ENCODE data around the gene LUC7L3.
"Not testable (repeated sequence)": the region's sequence is repeated elsewhere in the genome, so short reads cannot be mapped to it uniquely, and the experiment has no call there.

The LUC7L3 gene

DNA sequence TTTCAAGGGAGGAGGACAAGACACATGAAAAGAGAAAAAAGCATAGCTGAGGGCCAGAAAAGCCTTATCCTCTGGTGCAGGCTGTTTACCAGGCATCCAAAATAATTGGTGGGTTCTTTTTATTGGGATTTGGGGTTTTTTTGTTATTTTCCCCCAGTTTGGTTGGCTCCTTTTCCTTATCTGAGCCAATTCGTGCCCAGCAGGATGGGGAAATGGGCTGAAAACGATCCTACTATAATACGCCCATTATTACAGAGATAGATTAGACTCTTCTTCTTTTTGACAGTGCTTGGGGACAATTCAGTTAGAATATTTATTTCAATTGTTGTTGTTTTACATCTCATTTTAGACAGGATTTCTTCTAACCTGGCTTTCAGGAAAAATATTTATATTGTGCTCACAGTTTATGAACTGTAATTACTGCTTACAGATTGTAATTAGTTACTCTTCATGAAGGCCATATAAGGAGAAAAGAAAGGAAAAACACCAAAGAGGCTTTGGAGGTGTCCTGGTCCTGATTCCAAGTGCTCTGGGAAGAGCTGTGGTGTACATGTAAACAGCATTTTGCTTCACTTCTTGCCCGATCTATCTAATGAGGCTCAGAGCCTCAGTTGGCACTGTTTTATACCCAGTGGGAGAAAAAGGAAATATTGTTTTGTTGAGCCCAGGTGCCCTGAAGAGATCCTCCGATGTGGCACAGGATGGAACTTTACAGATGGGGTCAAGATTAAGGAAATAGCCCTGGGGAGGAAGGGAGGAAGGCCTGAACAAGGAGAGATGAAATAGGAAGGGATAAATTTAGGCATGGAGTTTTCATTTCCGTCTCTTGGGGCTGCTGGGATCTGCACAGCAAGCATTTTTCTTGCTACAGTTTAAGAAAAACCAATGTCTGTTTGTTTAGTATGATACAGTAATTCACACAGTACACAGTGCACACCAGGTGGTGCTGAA is 11.1 kb upstream of the LUC7L3 start:
- FAIRE-seq (no peak), DNase-seq (ENCODE audit: low spot score) (no peak)

DNA sequence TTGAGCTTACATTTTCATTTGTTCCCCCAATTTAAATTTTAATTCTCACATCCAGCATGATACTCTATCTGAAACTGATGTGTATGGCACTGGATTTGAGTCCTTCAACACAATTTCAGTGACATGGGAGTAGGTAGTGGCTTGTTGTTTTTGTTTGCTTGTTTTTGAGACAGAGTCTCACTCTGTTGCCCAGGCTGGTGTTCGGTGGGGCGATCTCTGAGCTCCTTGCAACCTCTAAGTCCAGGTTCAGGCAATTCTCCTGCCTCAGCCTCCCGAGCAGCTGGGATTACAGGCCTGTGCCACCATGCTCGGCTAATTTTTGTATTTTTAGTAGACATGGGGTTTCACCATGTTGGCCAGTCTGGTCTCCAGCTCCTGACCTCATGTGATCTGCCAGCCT is 10.3 kb upstream of the LUC7L3 start:
- not testable (repeated sequence) for FAIRE-seq

DNA sequence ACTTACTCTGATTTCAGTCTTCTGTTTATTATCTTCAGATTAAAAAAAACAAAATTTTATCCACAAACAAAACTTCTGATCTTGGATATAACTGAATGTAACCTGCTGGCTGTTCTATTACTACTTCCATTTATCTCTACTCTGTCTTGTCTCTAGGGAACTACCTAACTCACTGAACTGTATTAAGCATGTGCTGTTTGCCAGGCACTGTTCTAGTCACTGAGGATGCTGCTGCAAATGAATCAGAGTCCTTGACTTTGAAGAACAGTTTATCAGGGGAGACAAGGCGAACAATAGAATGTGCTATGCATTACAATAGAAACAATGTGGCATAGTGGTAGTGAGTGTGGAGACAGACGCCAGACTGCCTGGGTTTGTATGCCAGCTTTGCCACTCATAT is 9.4 kb upstream of the LUC7L3 start:
- DNase-seq (ENCODE audit: low spot score) (no peak), FAIRE-seq (no peak)

More for the DNA sequence above, 10.3 kb upstream of the LUC7L3 start:
- not testable (repeated sequence) for DNase-seq (ENCODE audit: low spot score)

DNA sequence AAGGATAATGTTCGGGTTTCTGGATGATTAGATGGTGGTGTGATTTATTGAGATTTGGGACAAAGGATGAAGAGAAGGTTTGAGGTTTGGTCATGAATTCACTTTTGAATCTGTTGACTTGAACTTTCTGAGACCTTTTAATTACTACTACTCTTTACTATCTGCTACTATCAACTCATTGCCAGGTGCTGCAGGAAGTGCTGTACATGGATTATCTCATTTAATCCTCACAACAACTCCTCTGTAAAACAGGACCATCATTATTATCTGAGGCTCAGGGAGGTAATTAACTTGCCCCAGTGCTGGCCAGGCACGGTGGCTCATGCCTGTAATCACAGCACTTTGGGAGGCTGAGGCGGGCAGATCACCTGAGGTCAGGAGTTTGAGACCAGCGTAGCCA is 8.8 kb upstream of the LUC7L3 start:
- FAIRE-seq (no peak), DNase-seq (ENCODE audit: low spot score) (no peak)

GRCh38 chr17:50712641-50713040 is 6.8 kb upstream of the LUC7L3 start:
- DNase-seq (ENCODE audit: low spot score) (no peak), FAIRE-seq (no peak)

- DNase-seq (ENCODE audit: low spot score), result no peak
- no peak for FAIRE-seq
These were observed 3.9 kb upstream of the LUC7L3 start for GRCh38 chr17:50715471-50715870.

DNA sequence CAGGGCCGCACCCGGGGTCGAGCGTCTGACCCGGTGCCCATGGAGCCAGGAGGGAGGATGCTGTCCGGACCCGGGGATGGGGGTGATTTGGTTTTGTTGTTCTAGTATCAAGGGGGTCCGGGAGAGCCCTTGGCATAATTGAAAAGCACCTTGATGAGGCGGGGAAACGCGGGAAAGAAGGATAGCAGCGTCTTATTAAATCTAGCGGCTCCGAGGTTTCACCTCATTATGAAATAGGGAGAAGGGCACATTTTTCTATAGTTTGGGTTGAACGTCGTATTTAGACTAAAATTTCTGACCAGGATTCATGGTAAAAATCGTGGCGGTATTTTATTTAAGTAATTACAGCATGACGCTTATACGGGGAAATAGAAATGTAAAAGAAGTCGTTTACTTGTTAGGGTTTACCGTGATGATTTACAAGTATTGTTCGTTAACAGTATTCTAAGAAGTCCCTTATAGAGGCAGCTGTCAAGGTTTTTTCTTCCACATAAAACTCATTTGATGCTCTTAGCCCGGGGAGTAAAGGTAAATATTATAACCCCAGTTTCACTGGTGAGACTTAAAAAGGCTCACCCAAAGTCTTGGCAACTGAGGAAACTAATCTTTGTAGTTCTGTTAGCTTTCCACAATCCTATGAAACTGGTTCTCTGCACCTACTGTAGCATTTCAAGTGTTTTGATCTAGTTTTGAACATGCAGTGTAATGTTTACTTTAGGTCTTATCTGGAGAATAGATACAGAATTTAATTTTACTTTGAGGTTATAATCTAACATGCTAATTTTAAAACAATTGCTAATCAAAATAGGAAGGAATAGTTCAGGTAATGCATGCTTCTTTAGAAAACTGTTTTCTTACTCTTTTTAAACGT is 756 bp downstream of the LUC7L3 start:
- DNase-seq (ENCODE audit: low spot score) (no peak), FAIRE-seq (no peak)

DNA sequence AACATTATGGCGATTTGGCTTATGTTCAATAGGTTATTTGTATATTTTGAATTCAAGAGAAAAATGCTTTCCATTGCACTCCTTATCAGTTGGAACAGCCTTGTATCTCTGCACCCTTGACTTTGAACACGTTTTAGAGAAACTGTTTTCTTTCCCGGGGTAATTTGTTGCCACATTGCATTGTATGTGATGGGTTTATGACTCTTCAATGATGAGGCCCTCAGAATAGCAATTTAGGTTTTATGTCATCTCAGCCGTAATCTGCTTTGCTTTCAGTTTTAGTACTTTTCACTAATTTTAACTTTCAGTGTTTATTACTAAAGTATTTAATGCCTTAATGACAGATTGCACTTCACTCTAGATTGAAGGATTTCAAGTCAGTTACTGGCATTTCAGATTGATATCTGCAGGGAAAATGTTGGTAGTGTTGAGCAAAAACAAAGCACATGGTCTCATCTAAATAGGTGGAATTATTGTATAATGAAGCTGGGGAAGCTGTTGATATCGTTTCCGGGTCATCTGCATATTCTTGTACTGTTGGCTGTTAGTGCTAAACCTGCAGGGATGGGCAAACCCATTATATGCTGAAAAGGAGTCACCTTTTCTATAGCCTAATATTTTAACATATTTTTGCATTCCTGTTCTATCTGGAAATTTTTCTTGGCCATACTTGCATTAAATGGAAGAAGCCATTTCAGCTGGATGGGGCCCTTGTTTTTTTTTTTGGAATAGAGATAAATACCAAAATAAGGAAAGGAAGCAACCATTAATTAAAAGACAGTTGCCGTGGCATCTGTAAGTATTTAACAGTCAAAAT is 2.0 kb downstream of the LUC7L3 start:
- FAIRE-seq, result no peak
- no peak for DNase-seq (ENCODE audit: low spot score)

DNA sequence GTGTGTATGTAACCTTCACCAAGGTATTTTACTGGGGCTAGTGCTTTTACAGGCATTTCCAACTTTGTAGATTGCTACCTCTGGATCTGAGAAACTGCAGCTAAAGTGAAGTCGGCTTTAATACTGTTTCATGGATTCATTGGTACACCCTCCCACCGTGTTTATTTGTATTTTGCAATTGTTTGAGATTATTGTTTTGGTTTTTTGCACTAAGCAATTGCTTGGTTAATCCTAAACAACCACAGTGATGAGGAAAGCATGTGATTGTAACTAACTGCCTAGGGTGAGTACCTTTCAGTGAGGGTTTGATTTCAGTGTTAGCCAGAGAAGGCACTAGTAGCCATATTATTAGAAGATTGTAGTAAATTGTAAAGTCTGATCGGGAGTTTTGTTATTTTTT is 3.3 kb downstream of the LUC7L3 start:
- FAIRE-seq (no peak), DNase-seq (ENCODE audit: low spot score) (no peak)

DNA sequence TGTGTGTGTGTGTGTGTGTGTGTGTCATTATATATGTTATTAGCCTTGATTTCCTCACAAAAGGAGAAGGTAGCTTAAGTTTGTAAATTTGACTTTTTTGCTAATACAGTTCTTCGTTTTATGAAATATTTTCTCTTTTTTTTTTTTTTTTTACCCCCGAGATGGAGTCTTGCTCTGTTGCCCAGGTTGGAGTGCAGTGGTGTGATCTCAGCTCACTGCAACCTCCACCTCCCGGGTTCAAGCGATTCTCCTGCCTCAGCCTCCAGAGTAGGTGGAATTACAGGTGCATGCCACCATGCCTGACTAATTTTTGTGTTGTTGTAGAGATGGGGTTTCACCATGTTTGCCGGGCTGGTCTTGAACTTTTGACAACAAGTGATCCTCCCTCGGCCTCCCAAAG is 5.2 kb downstream of the LUC7L3 start:
- DNase-seq (ENCODE audit: low spot score); FAIRE-seq: not testable (repeated sequence)

DNA sequence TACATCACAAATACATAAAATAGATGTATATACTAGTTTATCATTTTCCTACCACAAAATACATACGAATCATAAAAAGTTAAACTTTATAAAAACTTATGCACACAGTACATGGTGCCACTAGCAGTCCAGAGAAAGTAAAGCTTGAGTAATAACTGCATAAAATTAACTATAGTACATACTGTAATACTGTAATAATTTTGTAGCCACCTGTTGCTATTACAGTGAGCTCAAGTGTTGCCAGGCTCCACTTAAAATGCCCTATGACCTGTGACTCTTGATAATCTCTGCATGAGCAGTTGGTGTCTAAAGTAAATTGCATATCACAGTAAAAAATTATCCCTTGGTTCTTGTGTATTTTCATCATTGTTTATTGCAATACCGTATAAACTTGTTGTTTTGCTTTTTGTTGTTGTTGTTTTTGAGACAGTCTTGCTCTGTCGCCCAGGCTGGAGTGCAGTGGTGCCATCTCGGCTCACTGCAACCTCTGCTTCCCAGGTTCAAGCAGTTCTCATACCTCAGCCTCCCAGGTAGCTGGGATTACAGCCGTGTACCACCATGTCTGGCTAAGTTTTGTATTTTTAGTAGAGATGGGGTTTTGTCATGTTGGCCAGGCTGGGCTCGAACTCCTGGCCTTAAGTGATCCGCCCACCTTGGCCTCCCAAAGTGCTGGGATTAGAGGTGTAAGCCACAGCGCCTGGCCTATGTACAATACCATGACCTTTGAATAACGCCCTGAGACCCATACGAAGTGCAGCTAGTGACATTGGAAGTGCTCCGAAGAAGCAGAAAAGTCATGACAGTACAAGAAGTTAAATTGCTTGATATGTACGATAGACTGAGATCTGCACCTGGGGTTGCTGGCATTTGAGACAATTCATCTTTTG is 6.6 kb downstream of the LUC7L3 start:
- DNase-seq (ENCODE audit: low spot score), result no peak
- FAIRE-seq, result no peak

DNA sequence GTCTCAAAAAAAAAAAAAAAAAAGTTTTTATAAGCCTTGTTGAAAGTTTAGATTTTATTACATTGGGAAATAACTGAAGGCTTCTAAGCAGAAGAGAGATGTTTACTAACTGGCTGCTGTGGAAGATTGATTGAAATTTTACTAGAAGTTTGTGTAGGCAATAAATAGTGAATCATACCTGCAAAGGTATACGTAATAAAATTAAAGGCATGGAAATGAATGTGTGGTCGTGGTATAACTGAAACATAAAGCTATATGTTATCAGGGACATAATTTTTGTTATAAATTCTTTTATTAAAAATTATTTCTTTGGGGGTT is 8.7 kb downstream of the LUC7L3 start:
- no peak for FAIRE-seq
- no peak for DNase-seq (ENCODE audit: low spot score)

GRCh38 chr17:50728881-50729765 is 9.7 kb downstream of the LUC7L3 start:
- FAIRE-seq (no peak), DNase-seq (ENCODE audit: low spot score) (no peak)

DNA sequence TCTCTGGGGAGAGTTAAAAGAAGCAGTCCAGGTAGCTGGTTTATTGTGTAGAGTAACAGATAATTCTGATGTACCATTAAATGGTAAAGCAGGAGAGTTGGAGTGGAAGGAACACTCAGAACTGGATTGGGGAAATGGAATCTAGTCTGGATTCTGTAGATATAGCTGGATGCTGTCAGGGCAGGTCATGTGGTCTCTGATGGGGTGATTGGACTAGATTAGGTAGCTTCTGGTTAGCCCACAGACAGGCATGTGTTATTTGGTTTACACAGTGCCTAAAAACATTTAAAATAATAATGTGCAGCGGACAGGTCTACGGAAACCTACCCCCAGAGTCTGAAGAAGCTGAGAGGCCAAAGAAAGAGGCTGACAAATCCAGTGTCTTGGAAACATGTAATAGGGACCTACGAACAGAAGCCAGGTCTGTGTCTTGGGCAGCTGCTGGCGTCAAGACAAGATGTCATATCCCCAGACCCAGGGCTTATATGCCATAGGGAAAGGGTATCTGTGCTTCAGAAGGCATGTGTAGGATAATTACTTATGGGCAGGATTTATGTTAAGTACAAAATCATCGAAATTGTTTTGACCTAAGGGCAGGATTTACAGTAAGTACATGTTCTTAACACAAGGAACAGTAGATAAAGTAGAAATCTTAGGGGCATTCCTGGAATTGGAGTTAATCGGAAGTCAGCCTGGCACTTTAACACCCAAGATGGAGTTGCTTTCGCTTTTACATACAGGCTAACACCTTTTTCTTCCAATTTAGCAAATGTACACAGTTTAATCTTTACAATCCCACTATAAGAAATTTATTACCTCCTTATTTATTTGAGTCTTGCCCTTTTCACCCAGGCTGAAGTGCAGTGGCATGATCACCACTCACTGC is 12.4 kb downstream of the LUC7L3 start:
- FAIRE-seq (no peak), DNase-seq (ENCODE audit: low spot score) (no peak)

GRCh38 chr17:50735287-50735686 is 15.9 kb downstream of the LUC7L3 start:
- FAIRE-seq, result no peak
- DNase-seq (ENCODE audit: low spot score), result no peak

- DNase-seq (ENCODE audit: low spot score), result no peak
- no peak for FAIRE-seq
These were observed 17.8 kb downstream of the LUC7L3 start for GRCh38 chr17:50737118-50737698.

GRCh38 chr17:50739098-50739497 is 19.7 kb downstream of the LUC7L3 start:
- FAIRE-seq, result no peak
- no peak for DNase-seq (ENCODE audit: low spot score)

DNA sequence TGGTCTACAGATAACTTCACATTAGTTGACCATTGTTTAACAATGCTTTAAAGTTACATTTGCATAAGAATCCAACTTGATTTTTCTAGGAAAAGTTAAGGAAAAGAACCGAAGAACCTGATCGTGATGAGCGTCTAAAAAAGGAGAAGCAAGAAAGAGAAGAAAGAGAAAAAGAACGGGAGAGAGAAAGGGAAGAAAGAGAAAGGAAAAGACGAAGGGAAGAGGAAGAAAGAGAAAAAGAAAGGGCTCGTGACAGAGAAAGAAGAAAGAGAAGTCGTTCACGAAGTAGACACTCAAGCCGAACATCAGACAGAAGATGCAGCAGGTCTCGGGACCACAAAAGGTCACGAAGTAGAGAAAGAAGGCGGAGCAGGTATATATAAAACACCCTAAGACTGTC is 26.2 kb downstream of the LUC7L3 start:
- FAIRE-seq (no peak), DNase-seq (ENCODE audit: low spot score) (no peak)
